Posterior cingulate gyrus (tissue), 11 donors: ENCODE measurements around the gene MRPL55.
A peak's percentile ranks its signal among the peaks of the same experiment; 100 is the strongest.

ENCODE experiments used
- DNase-seq, 10 donors: peaks; one replicate each; pipeline versions ENCODE4 v3.0.0 to v3.0.0-alpha.2; 2020 to 2021; ENCODE audit warnings: mixed read lengths in 3 of 10
- intact Hi-C: fragments of 100-400 bp; cut with DNase I; formaldehyde crosslinking; loops from one replicate; pipeline ENCODE4 v1.15.1; 2023

MRPL55 gene

DNA sequence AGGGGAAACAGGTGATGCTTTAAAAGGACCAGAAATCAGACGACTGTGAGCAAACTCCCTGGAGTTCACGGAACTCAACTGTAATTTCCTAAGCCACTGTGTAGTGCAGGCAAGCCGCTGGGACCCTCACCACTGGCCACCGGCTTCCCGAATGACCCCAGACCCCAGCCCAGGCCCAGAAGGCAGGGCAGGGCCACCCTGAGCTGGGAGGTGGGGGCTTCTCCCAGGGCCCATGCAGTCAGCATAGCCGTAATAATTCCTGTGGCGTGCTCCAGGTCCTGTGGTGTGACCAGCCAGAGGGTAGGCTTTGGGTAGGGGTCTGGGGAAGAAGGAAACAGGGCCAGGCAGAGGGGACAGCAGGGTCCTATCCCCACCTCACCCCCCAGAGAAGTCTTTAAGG is 30.1 kb downstream of the MRPL55 start:
- intact Hi-C loops: no loop called here
- DNase-seq: peak in 3 of 10 donors; percentile 2 to 51 (median 47)

- intact Hi-C loops: no loop called here
- DNase-seq: peak in 2 of 10 donors; percentile 4 to 73
Measured at GRCh38 chr1:228077565-228078330, 31.4 kb downstream of the MRPL55 start.

DNA sequence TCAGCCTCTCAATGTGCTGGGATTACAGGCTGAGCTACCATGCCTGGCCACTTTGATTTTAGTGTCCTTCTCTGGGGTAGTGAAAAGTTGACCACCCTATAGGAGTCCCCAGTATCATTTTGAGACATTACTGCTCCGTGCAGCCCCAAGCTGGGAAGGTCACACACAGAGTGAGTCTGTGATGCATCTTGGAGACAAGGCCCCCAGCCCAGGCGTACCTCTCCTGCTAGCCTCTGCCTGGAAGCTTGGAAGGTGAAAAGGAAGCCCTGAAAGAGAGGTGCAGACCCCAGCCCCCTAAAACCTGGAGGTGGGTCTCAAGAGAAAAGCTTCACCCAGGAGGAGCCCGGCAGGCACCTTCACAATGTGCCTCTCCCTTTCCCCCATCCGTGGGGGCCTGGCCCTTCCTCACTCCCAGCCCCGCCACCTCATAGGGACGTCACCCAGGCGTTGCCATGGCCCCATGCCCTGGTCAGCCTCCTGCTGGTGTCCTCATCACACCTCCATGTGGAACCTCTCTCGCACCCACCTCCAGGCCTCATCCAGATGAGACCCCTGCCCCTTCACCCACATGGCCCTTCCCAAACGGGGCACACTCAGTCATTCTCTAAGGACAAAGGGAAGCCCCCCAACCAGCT is 32.2 kb downstream of the MRPL55 start:
- intact Hi-C loops: no loop called here
- peak in 4 of 10 donors; percentile 7 to 75 (median 58) for DNase-seq

DNA sequence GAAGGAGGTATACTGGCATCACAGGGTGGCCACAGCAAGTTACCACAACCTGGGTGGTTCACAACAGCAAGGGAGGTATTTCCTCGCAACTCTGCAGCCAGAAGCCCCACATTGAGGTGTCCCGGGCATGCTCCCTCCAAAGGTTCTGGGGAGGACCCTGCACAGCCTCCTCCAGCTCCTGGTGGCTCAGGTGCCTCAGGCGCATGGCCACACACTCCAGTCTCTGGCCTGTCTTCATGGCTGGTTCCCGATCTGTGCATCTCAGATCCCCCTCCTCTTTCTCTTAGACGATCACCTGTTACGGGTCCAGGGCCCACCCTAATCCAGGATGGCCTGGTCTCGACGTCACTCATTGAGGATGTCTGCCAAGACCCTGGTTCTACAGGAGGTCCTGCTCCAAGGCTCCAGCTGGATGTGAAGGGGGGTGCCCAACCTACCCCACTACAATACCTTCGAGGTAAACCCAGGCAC is 33.3 kb downstream of the MRPL55 start:
- peak in 3 of 10 donors; percentile 47 to 69 (median 55) for DNase-seq
- intact Hi-C loops: no loop called here

DNA sequence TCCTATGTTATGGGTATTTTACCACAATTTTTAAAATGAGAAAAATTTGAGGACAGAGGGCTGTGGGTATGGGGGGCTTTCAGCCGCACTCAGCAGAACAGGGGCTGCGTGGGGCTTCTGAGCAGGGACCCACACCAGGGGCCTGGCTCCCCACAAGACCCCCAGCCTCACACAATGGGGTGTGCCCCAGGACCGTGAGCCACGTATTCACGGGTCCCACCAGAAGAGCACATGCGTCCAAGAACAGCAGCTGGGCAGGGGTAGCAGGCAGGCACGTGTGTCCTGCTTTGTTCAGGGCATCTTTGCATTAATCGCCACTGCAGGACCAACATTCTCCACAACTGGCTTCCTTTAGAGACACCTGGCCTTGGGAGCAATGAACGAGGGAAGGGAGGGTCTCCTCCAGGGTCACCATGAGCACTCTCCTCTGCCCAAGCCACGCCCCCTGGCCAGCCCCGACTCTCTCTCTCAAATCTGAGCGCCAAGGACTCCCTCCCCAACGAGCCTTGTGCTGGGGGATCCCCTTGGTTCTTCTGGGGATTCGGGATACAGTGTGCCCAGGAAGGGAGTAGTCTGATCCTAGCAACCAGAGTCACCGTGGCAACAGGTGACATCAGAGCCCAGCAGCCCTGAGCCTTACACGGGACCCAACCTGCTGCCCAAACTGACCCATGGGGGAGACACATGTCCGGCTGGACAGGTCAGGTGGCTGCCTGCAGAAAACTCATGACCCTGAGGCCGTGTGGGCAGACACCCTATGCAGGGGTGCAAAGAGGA is 34.0 kb downstream of the MRPL55 start:
- intact Hi-C loops: no loop called here
- DNase-seq: peak in 3 of 10 donors; percentile 39 to 71 (median 49)

DNA sequence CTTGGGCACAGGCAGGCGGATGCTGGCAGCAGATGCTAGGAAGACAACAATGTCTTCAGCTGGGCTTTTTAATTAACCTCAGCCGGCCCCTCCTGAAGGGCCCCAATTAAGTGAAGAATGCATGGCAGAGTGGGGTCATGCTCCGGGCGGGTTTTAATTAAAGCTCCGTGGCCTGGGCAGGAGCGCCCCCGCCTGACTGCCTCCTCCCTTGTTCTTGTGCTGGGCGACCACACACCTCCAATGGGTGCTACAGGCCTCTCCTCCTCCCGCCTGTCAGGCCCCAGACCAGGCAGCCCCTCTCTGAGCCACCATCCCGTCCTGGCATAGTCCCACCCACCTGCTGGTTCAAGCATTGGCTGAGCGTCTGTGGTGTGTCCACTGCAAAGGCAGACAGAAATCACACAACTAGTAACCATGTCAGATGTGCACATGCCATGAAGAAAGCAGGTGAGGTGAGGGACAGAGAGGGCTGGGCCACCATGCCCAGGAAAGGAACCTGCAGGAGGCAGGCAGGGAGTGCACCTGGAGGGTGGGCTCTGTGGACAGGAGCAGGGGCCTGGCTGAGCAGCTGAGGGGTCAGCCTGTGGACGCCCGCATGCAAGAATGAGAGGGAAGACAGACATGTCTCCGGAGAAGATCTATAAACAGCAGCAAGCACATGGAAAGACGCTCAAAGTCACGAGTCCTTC is 35.1 kb downstream of the MRPL55 start:
- DNase-seq: peak in 3 of 10 donors; percentile 56 to 82 (median 65)
- intact Hi-C loops: no loop called here

DNA sequence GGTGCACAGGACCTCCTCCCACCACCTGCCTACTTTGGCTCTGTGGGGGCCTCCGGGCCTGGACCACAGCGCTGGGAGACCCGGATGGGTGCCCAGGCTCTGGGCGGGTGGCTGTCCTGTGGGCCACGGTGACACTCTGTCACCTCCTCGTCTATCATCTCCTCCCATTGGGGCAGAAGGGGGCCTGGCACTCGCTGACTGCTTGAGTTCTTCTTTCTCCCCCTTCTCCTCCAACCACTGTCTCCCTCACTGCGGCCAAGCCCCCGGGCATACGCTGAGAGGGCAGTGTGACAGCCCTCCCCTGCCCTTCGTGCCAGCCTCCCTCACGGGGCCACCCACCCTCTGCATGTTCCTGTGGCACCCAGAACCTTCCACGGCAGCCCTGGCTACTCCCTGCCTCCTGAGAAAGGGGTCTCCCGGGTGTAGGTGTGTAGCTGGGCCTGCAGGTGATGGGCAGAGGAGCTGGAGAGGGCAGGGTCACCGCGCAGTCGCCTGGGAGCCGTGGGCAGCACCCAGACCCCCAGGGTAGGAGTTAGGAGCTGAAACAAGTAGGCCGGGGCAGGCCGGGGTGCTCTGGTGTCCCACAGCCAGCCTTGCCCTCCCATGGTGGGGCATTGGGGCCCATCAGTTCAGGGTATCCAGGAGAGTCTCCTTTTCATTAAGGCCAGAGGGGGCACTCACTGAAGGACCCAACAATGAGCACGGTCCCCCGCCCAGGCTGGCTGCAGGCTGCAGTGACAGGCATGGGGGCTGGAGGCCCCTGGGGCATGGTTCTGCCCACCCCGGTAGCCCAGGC is 35.8 kb downstream of the MRPL55 start:
- DNase-seq: peak in 3 of 10 donors; percentile 62 to 79 (median 76)
- intact Hi-C loops: no loop called here

- intact Hi-C loops: no loop called here
- DNase-seq: peak in 3 of 10 donors; percentile 61 to 73 (median 72)
Measured at GRCh38 chr1:228072658-228073043, 36.4 kb downstream of the MRPL55 start.

DNA sequence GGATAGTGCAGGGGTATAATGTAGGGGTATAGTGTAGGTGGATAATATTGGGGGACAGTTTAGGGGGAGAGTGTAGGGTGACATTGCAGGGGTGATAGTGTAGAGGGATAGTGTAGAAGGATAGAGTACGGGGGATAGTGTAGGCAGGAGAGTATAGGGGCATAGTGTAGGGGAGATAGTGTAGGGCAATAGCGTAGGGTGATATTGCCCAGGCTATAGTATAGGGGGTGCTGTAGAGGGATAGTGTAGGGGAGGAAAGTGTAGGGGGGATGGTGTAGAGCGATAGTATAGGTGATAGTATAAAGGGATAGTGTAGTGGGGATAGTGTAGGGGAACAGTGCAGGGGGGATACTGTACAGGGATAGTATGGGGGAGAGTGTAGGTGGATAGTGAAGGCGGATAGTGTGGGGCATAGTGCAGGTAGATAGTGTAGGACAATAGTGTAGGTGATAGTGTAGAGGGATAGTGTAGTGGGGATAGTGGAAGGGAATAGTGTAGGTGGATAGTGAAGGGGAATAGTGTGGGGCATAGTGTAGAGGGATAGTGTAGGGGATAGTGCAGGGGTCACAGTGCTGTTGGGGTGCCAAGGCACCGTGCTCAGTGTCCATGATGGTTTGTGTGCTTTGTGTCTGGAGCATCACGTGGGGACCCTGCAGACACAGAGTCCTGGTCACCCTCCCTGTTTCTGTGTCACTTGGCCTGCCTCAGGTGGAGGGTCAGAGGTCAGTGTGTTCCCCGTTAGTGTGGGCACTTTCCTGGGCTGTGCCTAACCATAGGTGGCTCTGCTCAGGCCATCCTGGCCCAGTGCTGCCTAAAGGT is 37.1 kb downstream of the MRPL55 start:
- DNase-seq: no peak
- intact Hi-C loops: no loop called here

DNA sequence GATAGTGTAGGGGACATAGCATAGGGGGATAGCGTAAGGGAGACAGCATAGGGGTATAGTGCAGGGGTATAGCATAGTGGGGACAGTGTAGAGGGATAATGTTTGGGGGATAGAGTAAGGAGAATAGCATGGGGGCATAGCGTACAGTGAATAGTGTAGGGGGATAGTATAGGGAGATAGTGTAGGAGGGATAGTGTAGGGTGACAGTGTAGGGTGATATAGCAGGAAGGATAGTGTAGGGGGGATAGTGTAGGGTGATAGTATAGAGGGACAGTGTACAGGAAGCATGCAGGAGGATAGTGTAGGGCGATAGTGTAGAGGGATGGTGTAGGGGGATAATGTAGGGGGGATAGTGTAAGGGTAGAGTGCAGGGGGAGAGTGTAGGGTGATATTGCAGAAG is 38.2 kb downstream of the MRPL55 start:
- no peak for DNase-seq
- intact Hi-C loops: no loop called here

DNA sequence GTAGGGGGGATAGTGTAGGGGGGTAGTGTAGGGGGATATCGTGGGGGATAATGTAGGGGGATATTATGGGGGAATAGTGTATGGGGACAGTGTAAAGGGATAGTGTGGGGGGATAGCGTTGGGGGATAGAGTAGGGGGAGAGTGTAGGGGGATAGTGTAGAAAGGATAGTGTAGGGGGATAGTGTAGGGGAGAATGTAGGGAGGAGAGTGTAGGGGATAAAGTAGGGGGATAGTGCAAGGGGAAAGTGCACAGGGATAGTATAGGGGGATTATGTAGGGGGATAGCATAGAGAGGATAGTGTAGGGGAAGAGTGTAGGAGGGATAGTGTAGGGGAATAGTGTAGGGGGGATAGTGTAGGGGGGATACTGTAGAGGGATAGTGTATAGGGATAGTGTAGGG is 38.9 kb downstream of the MRPL55 start:
- no peak for DNase-seq
- intact Hi-C loops: no loop called here

- intact Hi-C loops: no loop called here
- DNase-seq: no peak
Measured at GRCh38 chr1:228068359-228068758, 40.7 kb downstream of the MRPL55 start.

- DNase-seq: peak in 3 of 10 donors; percentile 52 to 71 (median 64)
- intact Hi-C loops: no loop called here
Measured at GRCh38 chr1:228066891-228067654, 42.0 kb downstream of the MRPL55 start.

- DNase-seq: peak in 3 of 10 donors; percentile 20 to 56 (median 30)
- intact Hi-C loops: no loop called here
Measured at GRCh38 chr1:228066416-228066815, 42.7 kb downstream of the MRPL55 start.

GRCh38 chr1:228065543-228066347 is 43.4 kb downstream of the MRPL55 start:
- peak in 2 of 10 donors; percentile 38 to 69 for DNase-seq
- intact Hi-C loops: no loop called here

GRCh38 chr1:228064741-228065542 is 44.2 kb downstream of the MRPL55 start:
- DNase-seq: peak in 3 of 10 donors; percentile 63 to 85 (median 66)
- intact Hi-C loops: no loop called here
